KG1 (cell line): ENCODE data around the gene RAB29.

Source experiments
- DNase-seq: peaks from one replicate; lab custom pipeline; 2025; lab: John Stamatoyannopoulos, UW

RAB29 gene

GRCh38 chr1:205794011-205794730, 18.9 kb upstream of the RAB29 start:
- no peak for DNase-seq

- no peak for DNase-seq
Observed at GRCh38 chr1:205792961-205793673, 17.8 kb upstream of the RAB29 start.

GRCh38 chr1:205792481-205792881, 17.2 kb upstream of the RAB29 start:
- no peak for DNase-seq

DNA sequence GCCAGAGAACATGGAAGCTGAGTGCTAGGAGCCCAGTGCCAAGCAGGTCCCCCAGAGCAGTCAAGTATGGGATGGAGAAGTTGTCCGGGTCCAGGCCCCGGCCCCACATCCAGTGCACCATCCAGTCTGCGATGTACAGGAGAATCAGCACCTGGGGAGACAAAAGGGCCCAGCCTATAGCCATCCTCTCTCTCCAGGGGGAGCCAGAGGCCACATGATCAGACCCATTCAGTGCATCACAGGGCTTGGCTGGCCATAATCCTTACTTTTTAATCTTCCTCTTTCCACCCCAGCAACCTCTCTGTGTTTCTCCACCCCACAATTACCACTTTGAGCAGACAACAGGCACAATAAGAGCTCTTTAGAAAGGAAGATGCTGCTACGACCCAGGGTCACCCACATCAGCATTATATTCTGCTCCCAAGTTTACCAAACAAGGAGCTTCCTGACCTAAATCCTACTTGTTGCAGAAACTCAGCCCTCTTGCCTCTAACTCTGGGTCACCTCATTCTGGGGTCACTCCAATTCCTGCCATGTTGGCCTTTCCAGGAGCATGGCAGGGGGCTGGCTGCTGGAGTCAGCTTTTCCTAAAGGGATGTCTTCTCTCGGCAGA, 16.4 kb upstream of the RAB29 start:
- no peak for DNase-seq

DNA sequence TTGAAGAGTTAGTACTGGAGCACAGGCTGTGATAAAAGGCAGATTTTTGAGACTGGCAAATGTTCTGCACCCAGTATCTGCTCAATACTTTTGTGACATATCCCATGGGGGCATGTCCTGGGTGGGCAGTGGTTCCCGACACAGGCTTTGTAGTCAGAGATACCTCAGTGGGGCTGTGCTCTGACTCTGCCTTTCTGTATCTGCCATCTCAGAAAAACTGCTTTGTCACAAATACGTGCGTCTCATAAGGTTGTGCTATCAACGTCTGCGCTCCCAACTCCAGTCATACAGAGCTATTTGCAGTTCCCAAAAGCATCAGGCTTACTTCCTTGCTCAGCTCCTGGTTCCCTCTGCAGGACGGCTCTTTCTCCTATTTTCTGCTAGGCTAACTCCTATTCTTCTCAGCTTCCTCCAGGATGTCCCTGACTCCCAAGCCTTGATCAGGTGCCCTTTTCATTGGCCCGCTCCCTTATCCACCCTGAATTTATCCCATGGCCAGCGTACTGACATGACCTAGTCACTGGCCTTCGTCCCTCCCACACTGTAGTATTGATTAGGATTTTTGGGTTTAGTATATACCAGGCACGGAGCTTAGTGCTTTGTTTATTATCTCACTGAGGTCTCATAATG, 12.1 kb upstream of the RAB29 start:
- DNase-seq: no peak

DNA sequence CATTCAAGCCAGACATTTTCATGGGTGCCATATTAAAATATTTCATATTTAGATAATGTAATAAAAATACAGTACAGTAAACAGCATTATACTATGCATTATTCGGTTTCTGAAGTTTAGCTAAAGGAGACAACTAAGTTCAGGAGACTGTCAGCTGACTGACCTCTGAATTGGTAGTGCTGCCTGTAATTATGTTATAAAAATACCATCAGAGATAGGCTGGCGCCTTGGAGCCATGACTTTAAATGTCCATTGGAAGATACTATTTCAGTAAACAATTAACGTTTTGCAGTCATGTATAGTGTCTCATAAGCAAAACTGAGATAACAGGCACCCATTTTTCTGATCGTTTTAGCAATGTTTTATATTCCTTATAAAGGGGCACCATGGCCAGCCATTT, 11.3 kb upstream of the RAB29 start:
- no peak for DNase-seq

DNA sequence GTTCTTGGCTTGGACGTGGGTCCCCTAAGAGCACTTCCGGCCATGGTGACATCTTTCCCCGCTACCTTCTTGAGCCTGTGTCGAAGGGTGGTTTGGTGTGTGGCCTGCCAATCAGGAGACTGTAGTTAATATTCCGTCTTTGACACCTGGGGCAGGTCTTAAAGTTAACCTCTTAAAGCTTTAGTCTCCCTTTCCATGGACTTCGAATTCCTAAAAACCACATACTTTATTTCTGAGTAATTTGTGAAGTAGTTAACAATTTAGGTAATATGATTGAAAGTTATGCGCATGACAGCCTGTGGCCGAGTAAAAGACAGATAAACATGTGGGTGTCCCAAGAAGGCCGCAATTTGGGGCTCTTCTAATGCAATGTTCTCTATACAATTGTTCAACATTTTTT, 10.2 kb upstream of the RAB29 start:
- DNase-seq: no peak

DNA sequence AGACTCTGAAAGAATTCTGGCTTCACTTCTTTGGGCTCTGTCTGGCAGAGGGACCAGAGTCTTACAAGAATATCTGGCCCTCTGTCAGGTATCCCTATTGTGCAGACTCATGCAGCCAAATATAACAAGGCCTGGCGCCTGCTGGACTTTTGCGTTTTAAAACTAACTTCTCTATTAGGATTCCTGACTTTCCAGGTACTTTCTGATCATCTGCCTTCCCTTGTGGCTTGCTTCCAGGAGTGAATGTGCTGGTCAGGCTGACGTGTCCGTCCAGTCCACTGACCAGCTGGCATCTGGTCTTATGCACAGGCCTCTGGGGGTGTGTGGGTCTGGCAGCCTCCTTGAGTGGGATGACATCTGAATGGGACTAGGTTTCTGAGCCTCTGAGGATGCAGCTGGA, 8.6 kb upstream of the RAB29 start:
- DNase-seq: no peak

- DNase-seq: no peak
Observed at GRCh38 chr1:205783433-205783795, 8.1 kb upstream of the RAB29 start.

GRCh38 chr1:205782627-205783432, 7.5 kb upstream of the RAB29 start:
- DNase-seq: no peak

DNA sequence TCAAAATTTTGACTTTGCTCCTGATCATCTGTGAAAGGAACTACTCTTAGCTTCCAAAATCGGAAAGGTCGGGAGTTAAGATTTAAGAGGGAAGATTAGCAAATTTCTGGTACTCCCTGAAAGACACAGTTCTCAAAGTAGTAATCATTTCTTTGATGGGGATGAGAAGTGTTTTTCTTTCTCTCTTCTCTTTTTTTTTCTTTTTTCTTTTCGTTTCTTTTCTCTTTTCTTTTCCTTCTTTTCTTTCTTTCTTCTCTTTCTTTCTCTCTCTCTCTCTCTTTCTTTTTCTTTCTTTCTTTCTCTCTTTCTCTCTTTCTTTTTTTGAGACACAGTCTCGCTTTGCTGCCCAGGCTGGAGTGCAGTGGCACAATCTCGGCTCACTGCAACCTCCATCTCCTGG, 5.1 kb upstream of the RAB29 start:
- DNase-seq: no peak

DNA sequence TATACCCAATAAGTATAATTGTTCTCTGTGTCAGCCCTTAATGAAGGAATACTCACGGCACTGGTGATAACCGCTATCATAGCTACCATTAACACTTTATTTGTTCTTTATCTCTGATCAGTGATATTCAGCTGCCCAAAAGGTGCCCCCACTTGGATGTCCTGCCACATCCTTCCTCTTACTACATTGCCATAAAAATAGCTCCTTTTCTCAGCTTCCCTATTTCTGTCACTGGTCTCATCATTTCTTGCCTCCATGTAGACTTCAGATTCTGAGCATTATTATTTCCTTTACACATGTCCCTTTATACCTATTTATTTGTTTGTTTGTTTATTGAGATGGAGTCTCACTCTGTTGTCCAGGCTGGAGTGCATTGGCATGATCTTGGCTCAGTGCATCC, 2.7 kb upstream of the RAB29 start:
- no peak for DNase-seq

DNA sequence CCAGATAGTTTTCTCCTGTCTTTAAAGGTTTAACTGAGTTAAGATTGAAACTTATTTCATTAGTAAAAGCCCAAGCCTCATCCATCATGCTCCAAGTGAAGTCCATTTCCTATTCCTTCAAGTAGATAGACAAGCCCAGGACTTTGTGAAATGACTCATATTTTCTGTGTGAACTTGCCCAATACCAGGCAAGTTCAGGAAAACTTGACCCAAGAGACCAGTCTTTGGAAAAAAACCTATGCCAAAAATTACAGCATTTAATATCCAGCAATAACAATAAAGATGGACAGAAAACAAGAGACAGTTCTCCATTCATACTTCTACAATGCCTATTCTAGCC, 405 bp upstream of the RAB29 start:
- no peak for DNase-seq

GRCh38 chr1:205774198-205775014, 876 bp downstream of the RAB29 start:
- DNase-seq: no peak

- no peak for DNase-seq
Observed at GRCh38 chr1:205772607-205773032, 2.7 kb downstream of the RAB29 start.

DNA sequence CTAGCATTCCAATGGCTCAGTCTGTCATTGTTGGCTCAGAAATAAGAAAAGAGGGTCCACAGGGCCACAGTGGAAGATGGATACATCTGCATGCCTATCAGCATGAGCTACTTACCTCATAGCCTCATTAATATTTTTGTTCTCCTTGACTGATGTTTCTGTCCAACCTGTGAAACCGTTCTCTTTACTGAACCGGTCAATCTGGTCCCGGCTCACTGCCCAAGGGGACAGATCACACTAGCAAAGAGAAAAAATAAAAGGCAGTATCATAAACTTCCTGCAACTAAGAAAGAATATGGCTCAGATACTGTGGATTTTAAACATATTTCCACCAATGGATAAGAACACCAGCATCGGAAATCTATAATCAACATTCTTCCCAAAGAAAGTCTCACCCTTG, 4.7 kb downstream of the RAB29 start:
- no peak for DNase-seq

GRCh38 chr1:205769641-205770365, 5.5 kb downstream of the RAB29 start:
- no peak for DNase-seq

- no peak for DNase-seq
Observed at GRCh38 chr1:205767248-205767647, 8.0 kb downstream of the RAB29 start.

GRCh38 chr1:205766570-205766969, 8.7 kb downstream of the RAB29 start:
- no peak for DNase-seq

- DNase-seq: no peak
Observed at GRCh38 chr1:205766038-205766437, 9.2 kb downstream of the RAB29 start.

- DNase-seq: no peak
Observed at GRCh38 chr1:205764578-205764977, 10.7 kb downstream of the RAB29 start.
